ENCODE results near the gene SV2C.

DNA sequence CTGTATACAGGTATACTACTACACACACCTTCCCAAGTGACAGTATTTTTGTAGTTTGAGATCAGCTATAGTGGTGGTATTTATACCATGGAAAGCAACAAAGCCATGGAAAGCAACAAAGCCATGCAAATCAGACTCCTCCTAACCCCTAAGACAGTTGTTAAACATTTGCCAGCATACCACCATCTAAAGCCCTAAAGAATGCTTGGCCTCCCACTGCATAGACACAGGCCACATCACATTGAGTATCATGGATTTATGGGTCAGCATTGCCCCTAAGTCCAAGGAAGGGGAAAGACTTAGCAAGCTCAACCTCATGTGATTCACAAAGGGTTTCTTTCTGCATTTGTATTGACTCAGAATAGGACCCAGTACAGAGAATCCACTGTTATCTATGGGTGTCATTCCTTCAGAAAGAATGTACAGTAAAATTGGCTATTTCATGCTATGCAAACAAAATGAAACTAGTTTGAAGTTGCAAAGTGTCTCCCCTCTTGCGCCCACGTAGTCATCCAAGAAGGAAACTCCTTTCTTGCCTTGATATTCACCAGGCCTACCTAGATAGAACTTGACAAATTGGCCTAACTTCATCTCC is 249.5 kb downstream of the SV2C start:
- no peak for TF ChIP-seq CTCF (conservative IDR thresholded peaks at IDR 0.05 in 1 of 2, IDR thresholded peaks at IDR 0.05 in 1 of 2; ENCODE audit: low read depth in 1 of 2, low read length in 2 of 2)
- no peak for TF ChIP-seq EZH2 (IDR thresholded peaks at IDR 0.05; ENCODE audit: low read length, missing control alignments)

All from fibroblast of lung (primary cell).